Colonic mucosa (tissue), 4 donors: ENCODE measurements around the gene TMEM176A. TPM values are rescaled to one million over a fixed set of nuclear protein-coding genes. Genes with fewer than 3 reads are reported as not detected.
A peak's percentile ranks its signal among the peaks of the same experiment; 100 is the strongest.

Experiments
- DNase-seq: peaks from one replicate; pipeline ENCODE4 v3.0.0-alpha.2; 2020
- H3K27ac ChIP-seq: fragments of 200-600 bp; one replicate; pipeline ENCODE4 v1.8.0; 2021
- H3K27me3 ChIP-seq: fragments of 200-600 bp; one replicate; pipeline ENCODE4 v1.8.0; 2021
- H3K36me3 ChIP-seq: fragments of 200-600 bp; one replicate; pipeline ENCODE4 v1.8.0; 2021
- H3K4me1 ChIP-seq: fragments of 200-600 bp; one replicate; pipeline ENCODE4 v1.8.0; 2021; ENCODE audit warnings: mild to moderate bottlenecking
- H3K4me3 ChIP-seq: fragments of 200-600 bp; one replicate; pipeline ENCODE4 v1.8.0; 2021
- H3K9ac ChIP-seq, 2 donors: one replicate each; pipeline ENCODE4 v1.7.0; 2013; ENCODE audit warnings: control low read depth in 2 of 2, low read depth in 2 of 2, low read length in 2 of 2
- H3K9me3 ChIP-seq: fragments of 200-600 bp; one replicate; pipeline ENCODE4 v1.8.0; 2021
- CTCF ChIP-seq: fragments of 200-600 bp; IDR thresholded peaks from one replicate; pipeline ENCODE4 v1.8.0; 2022; ENCODE audit warnings: antibody characterized with exemption, mild to moderate bottlenecking
- intact Hi-C: fragments of 100-400 bp; cut with DNase I; formaldehyde crosslinking; loops from one replicate; pipeline ENCODE4 v1.14.1; 2022
- total RNA-seq, 2 donors: library from RNA; stranded (reverse); fragmentation: NEBNext Ultra II Directional in 1 of 2; extraction: Animal tissue kit (Norgen Biotek cat#: 25700) in 1 of 2; gene quantifications; one replicate each; pipeline ENCODE4 v1.2.1, GENCODE V29; 2021
- donor health status: healthy.
- donor health status: DM: no; HTN: no; CAD: no.
- donor health status: DM: no; HTN: no; CAD: no.

Gene TMEM176A
- 100 to 1,000 TPM; 130 to 170 TPM for total RNA-seq

DNA sequence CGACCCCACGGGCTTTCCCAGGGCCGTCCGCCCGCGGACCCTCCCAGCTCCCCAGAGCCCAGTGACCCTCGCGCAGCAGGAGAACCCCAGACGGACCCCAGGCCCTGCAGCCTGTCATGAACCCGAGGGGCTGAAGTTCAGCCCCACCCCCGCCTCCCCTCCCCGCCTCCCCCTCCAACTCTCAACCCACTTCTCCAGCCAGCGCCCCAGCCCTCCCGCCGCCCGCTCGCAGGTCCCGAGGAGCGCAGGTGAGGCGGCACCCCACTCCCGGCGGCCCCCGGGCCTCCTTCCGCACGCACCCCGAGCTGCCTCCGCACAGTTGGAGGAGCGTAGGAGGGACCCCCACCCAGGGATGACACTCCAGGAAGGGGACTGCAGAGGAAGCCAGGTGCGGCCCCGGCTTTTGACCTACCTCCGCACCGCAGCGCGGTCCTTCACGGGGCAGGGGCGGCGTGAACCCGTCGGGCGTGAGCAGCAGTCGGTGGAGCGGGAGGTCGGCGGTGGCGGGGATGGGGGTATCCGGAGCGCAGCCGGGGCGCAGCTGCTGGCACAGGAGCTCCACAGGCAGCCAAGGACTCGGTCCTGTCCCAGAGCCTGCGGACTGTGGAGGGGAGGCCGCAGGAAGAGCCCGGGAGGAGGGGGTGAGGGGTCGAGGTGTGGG, at the start of gene TMEM176A:
TMEM176A (plus strand) TSS at position 189 of the 661 bp plus-strand sequence. CDS start 782 bp downstream, outside the sequence.
- DNase-seq: peak; percentile 61
- Histone ChIP-seq H3K27ac (peak within 1 kb of the TSS; percentile 91), H3K4me1 (peaks cover 4% of the 10 kb centered on the region), H3K4me3 (peak within 1 kb of the TSS; percentile 53), H3K9ac (peak within 1 kb of the TSS; percentile 97 to 98), H3K27me3 (no peaks in the 10 kb centered on the region), H3K9me3 (no peaks in the 10 kb centered on the region), H3K36me3 (no peaks in the 10 kb centered on the region)
- TF ChIP-seq CTCF: no peak
- intact Hi-C loops: no loop called here

- DNase-seq: no peak
- intact Hi-C loops: no loop called here
- no peak for TF ChIP-seq CTCF
- no peaks in the 10 kb centered on the region for H3K27me3 ChIP-seq
- no peak overlapping the region for H3K27ac ChIP-seq
- no peak overlapping the region for H3K4me3 ChIP-seq
- H3K9me3 ChIP-seq: no peaks in the 10 kb centered on the region
- H3K4me1 ChIP-seq: no peaks in the 10 kb centered on the region
- no peaks in the 10 kb centered on the region for H3K36me3 ChIP-seq
- H3K9ac ChIP-seq: no peak overlapping the region
These were observed 48.9 kb upstream of the TMEM176A start for GRCh38 chr7:150751702-150752101.

- H3K4me1 ChIP-seq: no peaks in the 10 kb centered on the region
- H3K9me3 ChIP-seq: no peaks in the 10 kb centered on the region
- no peak overlapping the region for H3K27ac ChIP-seq
- TF ChIP-seq CTCF: no peak
- no peaks in the 10 kb centered on the region for H3K27me3 ChIP-seq
- H3K36me3 ChIP-seq: no peaks in the 10 kb centered on the region
- no peak overlapping the region for H3K9ac ChIP-seq
- intact Hi-C loops: no loop called here
- H3K4me3 ChIP-seq: no peak overlapping the region
- DNase-seq: no peak
These were observed 47.3 kb upstream of the TMEM176A start for GRCh38 chr7:150753239-150753638.

GRCh38 chr7:150753826-150754603, 46.6 kb upstream of the TMEM176A start:
- no peak overlapping the region for H3K9ac ChIP-seq
- H3K27ac ChIP-seq: peak overlapping the region; percentile 11
- no peak for DNase-seq
- no peaks in the 10 kb centered on the region for H3K4me1 ChIP-seq
- no peaks in the 10 kb centered on the region for H3K27me3 ChIP-seq
- intact Hi-C loops: no loop called here
- no peaks in the 10 kb centered on the region for H3K9me3 ChIP-seq
- no peaks in the 10 kb centered on the region for H3K36me3 ChIP-seq
- H3K4me3 ChIP-seq: no peak overlapping the region
- no peak for TF ChIP-seq CTCF

GRCh38 chr7:150754951-150755350, 45.6 kb upstream of the TMEM176A start:
- Histone ChIP-seq H3K27me3 (no peaks in the 10 kb centered on the region), H3K9ac (no peak overlapping the region), H3K27ac (no peak overlapping the region), H3K36me3 (no peaks in the 10 kb centered on the region), H3K9me3 (no peaks in the 10 kb centered on the region), H3K4me3 (no peak overlapping the region), H3K4me1 (no peaks in the 10 kb centered on the region)
- intact Hi-C loops: loop anchor here (5.0 kb wide), 1 partner anchor 308 kb away; no protein-coding TSS in a partner anchor
- no peak for DNase-seq
- TF ChIP-seq CTCF: no peak
